Fibroblast of upper back skin (primary cell): ENCODE data around the gene OGDH.

Source experiments
- DNase-seq: peaks from one replicate; pipeline ENCODE4 v3.0.0-alpha.2; 2013

OGDH gene

DNA sequence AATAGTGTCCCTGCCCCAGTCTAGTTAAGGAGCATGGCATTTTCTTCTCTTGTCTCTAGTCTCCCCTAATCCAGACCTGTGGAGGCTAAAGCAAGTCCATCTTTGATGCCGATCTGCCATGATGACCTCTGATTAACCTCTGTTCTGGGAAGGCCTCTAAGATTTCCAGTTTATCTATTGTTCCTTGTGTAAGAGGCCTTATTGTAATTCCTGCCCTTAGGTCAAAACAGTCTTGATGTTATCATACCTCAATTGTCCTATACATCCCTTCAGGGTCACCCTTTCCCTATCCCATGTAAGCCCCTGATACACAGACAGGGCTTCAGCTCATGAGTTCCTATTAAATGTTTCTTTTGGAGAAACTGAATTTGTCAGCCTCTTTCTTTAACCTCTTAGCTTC is 137.3 kb downstream of the OGDH start:
- DNase-seq = no peak

GRCh38 chr7:44748045-44748947 is 141.9 kb downstream of the OGDH start, which contains the start of gene ZMIZ2:
Gene ZMIZ2 (plus strand): TSS chr7:44748847. CDS start chr7:44756250, 7,403 bp downstream.
- peak; percentile 89 for DNase-seq

GRCh38 chr7:44748948-44749731 is 142.7 kb downstream of the OGDH start:
- no peak for DNase-seq

DNA sequence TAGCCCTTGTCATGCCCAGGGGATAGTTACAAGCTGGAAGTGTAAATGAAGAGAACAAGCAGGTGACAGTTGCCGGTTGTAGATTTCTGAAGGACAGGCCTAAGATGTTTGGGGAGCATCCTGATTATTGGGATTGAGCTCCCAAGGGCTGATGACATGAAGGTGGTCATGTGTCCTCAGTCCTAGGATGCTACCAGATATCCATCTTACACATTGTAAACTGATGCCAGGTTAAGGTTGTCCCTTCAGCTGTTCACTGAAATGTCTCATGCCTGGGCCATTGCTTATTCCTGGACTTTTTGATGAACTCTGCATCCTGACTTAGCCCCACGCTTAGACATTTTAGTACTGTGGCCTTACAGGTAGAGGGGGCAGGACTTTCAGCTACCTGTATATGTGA is 143.6 kb downstream of the OGDH start:
- no peak for DNase-seq

DNA sequence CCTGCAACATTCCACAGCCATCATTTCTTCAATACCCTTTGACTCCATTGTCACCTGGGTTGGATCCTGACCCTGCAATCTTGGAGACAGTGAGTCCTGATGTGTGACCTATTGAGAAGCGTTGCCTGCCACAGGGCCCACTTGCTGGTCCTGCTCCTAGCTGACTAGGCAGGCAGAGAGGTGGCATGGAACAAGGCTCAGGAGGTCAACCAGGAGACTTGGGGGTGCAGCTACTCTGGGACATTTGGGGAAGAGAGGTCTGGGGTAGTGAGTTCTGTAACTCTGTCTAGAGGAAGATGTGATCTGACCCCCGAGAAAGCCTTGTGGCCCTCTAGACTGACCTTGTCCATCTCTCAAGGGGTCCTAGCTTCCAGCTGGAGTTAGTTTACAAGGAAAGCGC is 144.0 kb downstream of the OGDH start:
- DNase-seq = no peak

GRCh38 chr7:44750921-44751571 is 144.6 kb downstream of the OGDH start:
- no peak for DNase-seq

GRCh38 chr7:44752822-44753221 is 146.4 kb downstream of the OGDH start:
- DNase-seq = no peak

DNA sequence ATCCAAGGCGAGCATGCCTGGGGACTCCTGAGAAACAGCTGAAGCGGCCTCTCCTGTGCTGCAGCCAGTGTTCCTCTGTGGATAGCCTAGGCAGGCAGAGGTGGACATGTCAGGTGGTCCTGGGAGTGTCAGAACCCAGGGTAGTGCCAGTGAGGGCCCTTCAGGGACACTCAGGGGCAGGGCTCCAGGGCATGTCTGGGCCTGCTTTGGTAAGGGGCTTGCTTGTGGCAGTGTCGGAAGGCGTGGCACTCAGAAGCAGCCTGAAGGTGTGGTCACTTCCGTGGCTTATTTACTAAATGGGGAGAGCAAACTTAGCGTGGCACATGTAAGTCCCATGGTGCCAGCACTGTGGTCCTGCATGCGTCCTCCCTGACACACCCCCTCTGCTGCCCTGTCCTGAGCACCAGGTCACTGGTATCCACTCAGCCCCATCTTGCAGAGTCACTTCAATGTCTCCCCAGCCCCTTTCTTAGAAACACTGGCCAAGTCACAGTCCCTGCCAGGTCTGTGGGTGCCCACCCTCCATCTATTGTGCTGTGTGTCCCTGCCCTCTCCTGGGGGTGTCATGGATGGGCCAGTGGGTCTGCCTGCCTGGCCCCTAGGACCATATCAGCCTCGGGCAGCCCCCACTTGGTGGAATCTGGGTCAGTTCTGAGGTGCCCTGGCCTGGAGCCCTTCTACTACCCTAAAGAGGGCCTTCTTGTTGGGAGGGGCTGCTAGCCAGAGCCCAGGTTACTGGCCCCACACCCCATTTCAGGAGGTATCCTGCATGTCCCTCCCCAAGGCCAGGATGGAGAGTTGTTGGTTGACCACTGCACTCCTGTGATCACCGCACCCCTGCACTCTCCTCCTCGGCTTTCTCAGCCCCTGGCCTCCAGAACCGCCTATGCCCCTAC is 148.6 kb downstream of the OGDH start:
- no peak for DNase-seq

GRCh38 chr7:44755698-44756627 is 149.5 kb downstream of the OGDH start:
- DNase-seq = no peak

DNA sequence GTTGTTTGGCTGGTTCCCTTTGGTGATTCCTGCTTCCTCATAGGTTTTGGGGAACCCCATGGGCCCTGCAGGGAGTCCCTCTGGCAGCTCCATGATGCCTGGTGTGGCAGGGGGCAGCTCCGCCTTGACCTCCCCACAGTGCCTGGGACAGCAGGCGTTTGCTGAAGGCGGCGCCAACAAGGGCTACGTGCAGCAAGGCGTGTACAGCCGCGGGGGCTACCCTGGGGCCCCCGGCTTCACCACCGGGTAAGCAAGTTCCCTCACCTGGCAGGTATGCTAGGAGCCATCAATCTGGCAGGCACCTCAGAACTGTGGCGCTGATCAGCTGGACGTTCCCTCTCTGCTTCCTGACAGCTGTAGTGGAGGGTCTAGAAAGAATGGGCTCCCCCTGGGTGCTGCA is 150.5 kb downstream of the OGDH start:
- DNase-seq = no peak

GRCh38 chr7:44757311-44757710 is 150.9 kb downstream of the OGDH start:
- DNase-seq = no peak

DNA sequence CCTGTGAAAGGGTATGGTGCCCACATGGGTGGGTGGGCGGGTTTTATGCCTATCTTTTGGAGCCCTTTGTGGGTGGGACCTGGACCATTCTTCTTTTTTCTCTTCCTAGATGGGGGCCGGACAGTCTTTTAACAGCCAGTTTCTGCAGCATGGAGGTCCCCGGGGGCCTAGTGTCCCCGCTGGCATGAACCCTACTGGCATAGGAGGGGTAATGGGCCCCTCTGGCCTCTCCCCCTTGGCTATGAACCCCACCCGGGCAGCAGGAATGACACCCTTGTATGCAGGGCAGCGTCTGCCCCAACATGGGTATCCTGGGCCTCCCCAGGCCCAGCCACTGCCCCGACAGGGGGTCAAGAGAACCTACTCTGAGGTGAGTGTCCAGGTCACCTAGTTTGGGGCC is 151.3 kb downstream of the OGDH start:
- DNase-seq = no peak
